Panc1 (cell line): ENCODE measurements around the gene MLLT3.

Experiments used
- POLR2AphosphoS5 ChIP-seq: IDR thresholded peaks from 2 replicates; pipeline ENCODE4 v1.6.1; 2012; ENCODE audit warnings: mild to moderate bottlenecking, low read depth, low read length, moderate library complexity
- TF ChIP-seq, protein P1 (sequence below): fragments of 450-650 bp; IDR thresholded peaks from 2 replicates; pipeline ENCODE4 v1.5.1; 2017; ENCODE audit warnings: mild to moderate bottlenecking

GRCh38 chr9:20570087-20570486, 52.2 kb downstream of the MLLT3 start:
- TF ChIP-seq, protein P1, sequence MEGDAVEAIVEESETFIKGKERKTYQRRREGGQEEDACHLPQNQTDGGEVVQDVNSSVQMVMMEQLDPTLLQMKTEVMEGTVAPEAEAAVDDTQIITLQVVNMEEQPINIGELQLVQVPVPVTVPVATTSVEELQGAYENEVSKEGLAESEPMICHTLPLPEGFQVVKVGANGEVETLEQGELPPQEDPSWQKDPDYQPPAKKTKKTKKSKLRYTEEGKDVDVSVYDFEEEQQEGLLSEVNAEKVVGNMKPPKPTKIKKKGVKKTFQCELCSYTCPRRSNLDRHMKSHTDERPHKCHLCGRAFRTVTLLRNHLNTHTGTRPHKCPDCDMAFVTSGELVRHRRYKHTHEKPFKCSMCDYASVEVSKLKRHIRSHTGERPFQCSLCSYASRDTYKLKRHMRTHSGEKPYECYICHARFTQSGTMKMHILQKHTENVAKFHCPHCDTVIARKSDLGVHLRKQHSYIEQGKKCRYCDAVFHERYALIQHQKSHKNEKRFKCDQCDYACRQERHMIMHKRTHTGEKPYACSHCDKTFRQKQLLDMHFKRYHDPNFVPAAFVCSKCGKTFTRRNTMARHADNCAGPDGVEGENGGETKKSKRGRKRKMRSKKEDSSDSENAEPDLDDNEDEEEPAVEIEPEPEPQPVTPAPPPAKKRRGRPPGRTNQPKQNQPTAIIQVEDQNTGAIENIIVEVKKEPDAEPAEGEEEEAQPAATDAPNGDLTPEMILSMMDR: no peak
- no peak for TF ChIP-seq POLR2AphosphoS5
